Measurements from ENCODE around the gene ADCY1.

Gene ADCY1

GRCh38 chr7:45679516-45679915, 105.3 kb downstream of the ADCY1 start:
- DNase-seq, result no peak

- no peak for DNase-seq
These were observed 106.6 kb downstream of the ADCY1 start for GRCh38 chr7:45680776-45681175.

- DNase-seq, result no peak
These were observed 107.6 kb downstream of the ADCY1 start for GRCh38 chr7:45681596-45682357.

GRCh38 chr7:45682358-45682735, 108.2 kb downstream of the ADCY1 start:
- no peak for DNase-seq

GRCh38 chr7:45682836-45683555, 108.8 kb downstream of the ADCY1 start:
- DNase-seq, result no peak

- no peak for DNase-seq
These were observed 109.5 kb downstream of the ADCY1 start for GRCh38 chr7:45683556-45684148.

GRCh38 chr7:45684910-45685618, 110.9 kb downstream of the ADCY1 start:
- no peak for DNase-seq

GRCh38 chr7:45685619-45686240, 111.6 kb downstream of the ADCY1 start:
- no peak for DNase-seq

GRCh38 chr7:45686441-45687184, 112.4 kb downstream of the ADCY1 start:
- no peak for DNase-seq

- no peak for DNase-seq
These were observed 113.0 kb downstream of the ADCY1 start for GRCh38 chr7:45687185-45687560.

- no peak for DNase-seq
These were observed 113.6 kb downstream of the ADCY1 start for GRCh38 chr7:45687721-45688120.

- DNase-seq, result no peak
These were observed 114.2 kb downstream of the ADCY1 start for GRCh38 chr7:45688382-45688781.

- no peak for DNase-seq
These were observed 115.0 kb downstream of the ADCY1 start for GRCh38 chr7:45689011-45689796.

GRCh38 chr7:45689797-45690761, 115.9 kb downstream of the ADCY1 start:
- no peak for DNase-seq

GRCh38 chr7:45690762-45691150, 116.6 kb downstream of the ADCY1 start:
- DNase-seq, result no peak

GRCh38 chr7:45691155-45691656, 117.0 kb downstream of the ADCY1 start:
- DNase-seq, result no peak

- no peak for DNase-seq
These were observed 117.9 kb downstream of the ADCY1 start for GRCh38 chr7:45692031-45692430.

GRCh38 chr7:45695249-45695995, 121.3 kb downstream of the ADCY1 start:
- DNase-seq, result peak; percentile 20

- peak; percentile 18 for DNase-seq
These were observed 122.3 kb downstream of the ADCY1 start for GRCh38 chr7:45696476-45696875.
